CD14-positive monocyte (primary cell): Measurements from ENCODE around the gene FBXW2. TPM values are rescaled to one million over a fixed set of nuclear protein-coding genes. Genes with fewer than 3 reads are reported as not detected.
A peak's percentile ranks its signal among the peaks of the same experiment; 100 is the strongest.

Experiments
- DNase-seq, 3 donors: peaks; one replicate each; pipeline ENCODE4 v3.0.0-alpha.2; 2011 to 2022
- H2AFZ ChIP-seq: 2 replicates; pipeline ENCODE4 v1.6.0; 2012; ENCODE audit warnings: mild to moderate bottlenecking, low read depth, low read length, inconsistent platforms; ENCODE audit not compliant: insufficient read depth, poor library complexity, severe bottlenecking
- H3K27ac ChIP-seq, 2 donors: 1 replicate in 1 of 2; 2 replicates in 1 of 2; pipeline ENCODE4 v1.5.1; 2012 to 2013; ENCODE audit warnings: low read length in 2 of 2, control low read depth in 1 of 2, inconsistent platforms in 1 of 2, low read depth in 1 of 2, mild to moderate bottlenecking in 1 of 2
- H3K27me3 ChIP-seq, 2 donors: one replicate each; pipeline versions ENCODE4 v1.6.0 to v1.6.1; 2011 to 2013; ENCODE audit warnings: low read length in 2 of 2; ENCODE audit not compliant: control insufficient read depth in 2 of 2, insufficient read depth in 2 of 2
- H3K36me3 ChIP-seq, 2 donors: replicated peaks in 1 of 2; 1 replicate in 1 of 2; 2 replicates in 1 of 2; pipeline versions ENCODE4 v1.5.1 to v1.6.1; 2012 to 2013; ENCODE audit warnings: low read length in 2 of 2, control low read depth in 1 of 2, inconsistent platforms in 1 of 2, mild to moderate bottlenecking in 1 of 2; ENCODE audit not compliant: insufficient read depth in 2 of 2, control insufficient read depth in 1 of 2
- H3K4me1 ChIP-seq, 2 donors: 1 replicate in 1 of 2; 2 replicates in 1 of 2; pipeline versions ENCODE4 v1.5.1 to v1.6.1; 2012 to 2013; ENCODE audit warnings: low read length in 2 of 2, control low read depth in 1 of 2, inconsistent platforms in 1 of 2, mild to moderate bottlenecking in 1 of 2, moderate library complexity in 1 of 2; ENCODE audit not compliant: insufficient read depth in 2 of 2, control insufficient read depth in 1 of 2
- H3K4me2 ChIP-seq: replicated peaks from 2 replicates; pipeline ENCODE3; 2012; ENCODE audit warnings: low read length, moderate library complexity, mild to moderate bottlenecking; ENCODE audit not compliant: poor library complexity, severe bottlenecking; ENCODE audit errors: extremely low read depth
- H3K4me3 ChIP-seq, 3 experiments: fragments of 200-600 bp in 1 of 3; sonication (generic) in 1 of 3; replicated peaks in 1 of 3; 1 replicate in 2 of 3; 2 replicates in 1 of 3; pipeline ENCODE4 v1.5.1; 2011 to 2013; ENCODE audit warnings: low read length in 3 of 3, mild to moderate bottlenecking in 3 of 3, control low read depth in 2 of 3, low read depth in 2 of 3, inconsistent platforms in 1 of 3, moderate library complexity in 1 of 3
- H3K79me2 ChIP-seq: 2 replicates; pipeline ENCODE4 v1.6.0; 2012; ENCODE audit warnings: mild to moderate bottlenecking, control low read depth, inconsistent platforms, low read length, moderate library complexity; ENCODE audit not compliant: insufficient read depth
- H3K9ac ChIP-seq: 2 replicates; pipeline ENCODE4 v1.6.0; 2017; ENCODE audit warnings: low read length, mild to moderate bottlenecking; ENCODE audit not compliant: insufficient read depth, poor library complexity, severe bottlenecking
- H3K9me3 ChIP-seq, 2 donors: replicated peaks in 1 of 2; 1 replicate in 1 of 2; 2 replicates in 1 of 2; pipeline versions ENCODE4 v1.5.1 to v1.6.1; 2012 to 2013; ENCODE audit warnings: low read length in 2 of 2, control low read depth in 1 of 2; ENCODE audit not compliant: control insufficient read depth in 1 of 2, insufficient read depth in 1 of 2
- H4K20me1 ChIP-seq: 2 replicates; pipeline ENCODE4 v1.6.0; 2012; ENCODE audit warnings: mild to moderate bottlenecking, low read length, control low read depth, moderate library complexity; ENCODE audit not compliant: insufficient read depth
- H3K27ac Mint-ChIP-seq, 7 donors: one replicate each; pipeline ENCODE4 v1.8.0; 2020; ENCODE audit warnings: mild to moderate bottlenecking in 7 of 7, mixed read lengths in 7 of 7, moderate library complexity in 6 of 7, inconsistent platforms in 2 of 7
- H3K27me3 Mint-ChIP-seq, 3 donors: one replicate each; pipeline ENCODE4 v1.8.0; 2021 to 2022; ENCODE audit warnings: low read depth in 3 of 3, mild to moderate bottlenecking in 3 of 3, mixed read lengths in 3 of 3, moderate library complexity in 3 of 3, inconsistent platforms in 1 of 3
- H3K36me3 Mint-ChIP-seq, 2 donors: one replicate each; pipeline ENCODE4 v1.8.0; 2020; ENCODE audit warnings: mixed read lengths in 2 of 2, inconsistent platforms in 1 of 2, mild to moderate bottlenecking in 1 of 2
- H3K4me1 Mint-ChIP-seq: one replicate; pipeline ENCODE4 v1.8.0; 2020; ENCODE audit warnings: mild to moderate bottlenecking, mixed read lengths
- H3K4me3 Mint-ChIP-seq, 2 donors: one replicate each; pipeline ENCODE4 v1.8.0; 2020; ENCODE audit warnings: mild to moderate bottlenecking in 2 of 2, mixed read lengths in 2 of 2, moderate library complexity in 1 of 2
- H3K9me3 Mint-ChIP-seq, 7 donors: one replicate each; pipeline ENCODE4 v1.8.0; 2020 to 2022; ENCODE audit warnings: mixed read lengths in 7 of 7, mild to moderate bottlenecking in 6 of 7, moderate library complexity in 6 of 7, inconsistent platforms in 2 of 7
- CTCF ChIP-seq: fragments of 200-600 bp; IDR thresholded peaks from one replicate; pipeline ENCODE4 v1.8.0; 2022; ENCODE audit warnings: antibody characterized with exemption, mild to moderate bottlenecking
- WGBS: methylation state at CpG from one replicate; pipeline ENCODE4 v1.1.5; 2013; ENCODE audit warnings: missing lambda C conversion rate; ENCODE audit not compliant: insufficient coverage; 5-methylcytosine and 5-hydroxymethylcytosine counted together
- intact Hi-C, 2 donors: fragments of 100-400 bp; cut with micrococcal nuclease; formaldehyde crosslinking; loops; one replicate each; pipeline versions ENCODE4 v1.15.0 to v1.15.1; 2023
- polyA plus RNA-seq, 3 donors: library from polyadenylated mRNA; depleted of rRNA in 1 of 3; unstranded in 2 of 3; stranded (reverse) in 1 of 3; fragments of 300-500 nt in 2 of 3; fragments of >200 nt in 1 of 3; fragmentation: Illumina TruSeq in 2 of 3; gene quantifications; 1 replicate in 2 of 3; 2 replicates in 1 of 3; pipeline ENCODE4 v1.2.3, GENCODE V29; 2012 to 2021

The FBXW2 gene
- polyA plus RNA-seq, 3 donors: 20.0 to 30.8 (median 28.9) TPM

GRCh38 chr9:120764476-120764875 lies 28.7 kb downstream of the FBXW2 start:
- H3K27me3 ChIP-seq: no peaks in the 10 kb centered on the region
- H3K9me3 Mint-ChIP-seq: peaks cover 0 to 1% (median 0%) of the 10 kb centered on the region in 7 donors
- peak overlapping the region in 1 of 7 donors; percentile 12 for H3K27ac Mint-ChIP-seq
- H3K27me3 Mint-ChIP-seq: no peaks in the 10 kb centered on the region
- H4K20me1 ChIP-seq: no peaks in the 10 kb centered on the region
- no peak overlapping the region for H3K4me3 Mint-ChIP-seq
- intact Hi-C loops: no loop called here
- WGBS: 99% methylated on average over 11 of the region's 11 CpGs
- H3K36me3 ChIP-seq: peaks cover 71 to 96% of the 10 kb centered on the region in 2 donors
- no peaks in the 10 kb centered on the region for H3K9me3 ChIP-seq
- peaks cover 3 to 6% of the 10 kb centered on the region in 2 donors for H3K4me1 ChIP-seq
- H3K36me3 Mint-ChIP-seq: peaks cover 85 to 95% of the 10 kb centered on the region in 2 donors
- no peak overlapping the region for H3K27ac ChIP-seq
- H3K79me2 ChIP-seq: peaks cover 3% of the 10 kb centered on the region
- no peak for DNase-seq
- H3K4me1 Mint-ChIP-seq: peaks cover 6% of the 10 kb centered on the region
- no peak overlapping the region for H3K4me3 ChIP-seq
- TF ChIP-seq CTCF: no peak
- no peak overlapping the region for H3K9ac ChIP-seq
- H2AFZ ChIP-seq: no peak overlapping the region
- no peak overlapping the region for H3K4me2 ChIP-seq

DNA sequence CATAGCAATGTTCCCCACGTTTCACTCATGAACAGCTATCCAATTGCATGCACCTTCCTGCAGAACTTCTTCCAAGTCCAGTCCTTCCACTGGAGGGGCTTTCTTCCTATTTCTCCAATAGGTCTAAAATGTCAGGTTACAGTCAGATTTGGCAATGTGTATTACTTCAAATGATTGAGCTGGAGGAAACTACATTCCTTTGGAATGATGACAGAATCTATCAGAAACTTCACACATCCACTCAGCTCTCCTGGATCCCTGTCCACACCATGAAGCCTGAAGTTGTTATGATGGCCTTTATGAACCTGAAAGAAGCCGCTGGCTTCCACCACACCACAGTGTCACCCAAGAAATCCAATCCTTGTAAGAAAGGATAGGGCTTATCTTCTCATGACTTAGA lies 32.2 kb downstream of the FBXW2 start:
- Mint-ChIP-seq H3K36me3 (peaks cover 52 to 72% of the 10 kb centered on the region in 2 donors), H3K4me3 (no peak overlapping the region), H3K27ac (peak overlapping the region in 1 of 7 donors; percentile 69), H3K4me1 (peaks cover 40% of the 10 kb centered on the region), H3K27me3 (no peaks in the 10 kb centered on the region), H3K9me3 (no peaks in the 10 kb centered on the region)
- H3K79me2 ChIP-seq: peaks cover 7% of the 10 kb centered on the region
- no peak for TF ChIP-seq CTCF
- no peak overlapping the region for H3K4me2 ChIP-seq
- no peak for DNase-seq
- no peak overlapping the region for H2AFZ ChIP-seq
- H3K9me3 ChIP-seq: no peaks in the 10 kb centered on the region
- H3K4me1 ChIP-seq: peaks cover 29 to 41% of the 10 kb centered on the region in 2 donors
- no peak overlapping the region for H3K27ac ChIP-seq
- H3K27me3 ChIP-seq: no peaks in the 10 kb centered on the region
- H3K4me3 ChIP-seq: no peak overlapping the region
- WGBS: no CpG with 5 or more reads among the region's 2 CpGs
- H3K36me3 ChIP-seq: peaks cover 41 to 63% of the 10 kb centered on the region in 2 donors
- intact Hi-C loops: no loop called here
- H3K9ac ChIP-seq: no peak overlapping the region
- H4K20me1 ChIP-seq: no peaks in the 10 kb centered on the region
